Measurements from ENCODE around the gene SOD3. TPM values are rescaled to one million over a fixed set of nuclear protein-coding genes. Genes with fewer than 3 reads are reported as not detected.

SOD3 gene
- total RNA-seq, 4 donors from 2014 or later: 48.3 to 73.6 (median 62.7) TPM

DNA sequence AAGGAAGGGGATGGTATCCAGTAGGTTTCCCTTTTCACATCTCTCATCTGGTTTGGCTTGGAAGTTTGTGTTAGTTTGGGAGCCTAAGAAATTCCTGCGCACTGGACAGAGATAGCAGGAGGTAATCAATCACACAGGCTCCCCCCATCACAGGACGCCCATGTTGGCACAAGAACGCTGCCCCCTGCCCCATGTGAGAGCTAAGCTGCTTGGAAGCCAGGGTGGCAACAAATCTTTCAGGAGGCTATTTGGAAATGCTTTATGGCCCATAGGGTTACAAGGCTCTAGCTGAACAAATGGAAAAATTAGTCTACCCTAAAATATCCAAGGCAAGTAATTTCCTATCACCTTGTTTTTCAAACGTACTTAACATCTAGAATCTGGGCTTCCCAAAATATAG, 54.0 kb downstream of the SOD3 start:
- no peak for DNase-seq (ENCODE audit: low spot score in 2 of 2)
- H3K4me3 ChIP-seq (ENCODE audit: low read depth, poor library complexity, severe bottlenecking): no peak overlapping the region
- 80 to 86% methylated on average over 4 of the region's 4 CpGs for WGBS, 2 donors
- intact Hi-C loops (cut with DNase I; ENCODE audit: low total_unique reads): no loop called here
- TF ChIP-seq, protein P1, sequence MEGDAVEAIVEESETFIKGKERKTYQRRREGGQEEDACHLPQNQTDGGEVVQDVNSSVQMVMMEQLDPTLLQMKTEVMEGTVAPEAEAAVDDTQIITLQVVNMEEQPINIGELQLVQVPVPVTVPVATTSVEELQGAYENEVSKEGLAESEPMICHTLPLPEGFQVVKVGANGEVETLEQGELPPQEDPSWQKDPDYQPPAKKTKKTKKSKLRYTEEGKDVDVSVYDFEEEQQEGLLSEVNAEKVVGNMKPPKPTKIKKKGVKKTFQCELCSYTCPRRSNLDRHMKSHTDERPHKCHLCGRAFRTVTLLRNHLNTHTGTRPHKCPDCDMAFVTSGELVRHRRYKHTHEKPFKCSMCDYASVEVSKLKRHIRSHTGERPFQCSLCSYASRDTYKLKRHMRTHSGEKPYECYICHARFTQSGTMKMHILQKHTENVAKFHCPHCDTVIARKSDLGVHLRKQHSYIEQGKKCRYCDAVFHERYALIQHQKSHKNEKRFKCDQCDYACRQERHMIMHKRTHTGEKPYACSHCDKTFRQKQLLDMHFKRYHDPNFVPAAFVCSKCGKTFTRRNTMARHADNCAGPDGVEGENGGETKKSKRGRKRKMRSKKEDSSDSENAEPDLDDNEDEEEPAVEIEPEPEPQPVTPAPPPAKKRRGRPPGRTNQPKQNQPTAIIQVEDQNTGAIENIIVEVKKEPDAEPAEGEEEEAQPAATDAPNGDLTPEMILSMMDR (IDR thresholded peaks at IDR 0.05): no peak
- TF ChIP-seq POLR2A (IDR thresholded peaks at IDR 0.05): no peak

DNA sequence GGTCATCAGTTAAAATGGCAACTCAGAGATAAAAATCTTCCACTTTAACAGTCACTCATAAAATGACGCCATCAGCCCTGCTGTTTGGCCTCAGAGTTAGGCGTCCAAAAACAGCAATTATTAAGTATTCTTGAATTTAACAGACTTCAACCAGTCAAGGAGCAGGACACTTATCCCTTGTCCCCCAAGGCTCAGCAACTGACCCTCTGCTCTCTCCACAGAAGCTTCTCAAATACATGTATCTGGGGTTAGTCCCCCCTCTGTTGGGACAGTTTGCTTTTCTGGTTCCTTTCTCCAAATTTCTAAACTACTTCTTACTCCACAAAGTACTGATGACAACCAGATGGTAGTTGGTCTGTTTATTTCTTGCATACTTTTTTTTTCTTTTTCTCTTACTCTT, 54.4 kb downstream of the SOD3 start:
- intact Hi-C loops (cut with DNase I; ENCODE audit: low total_unique reads): no loop called here
- no peak overlapping the region for H3K4me3 ChIP-seq (ENCODE audit: low read depth, poor library complexity, severe bottlenecking)
- TF ChIP-seq, protein P1 (IDR thresholded peaks at IDR 0.05): no peak
- TF ChIP-seq POLR2A (IDR thresholded peaks at IDR 0.05): no peak
- DNase-seq (ENCODE audit: low spot score in 2 of 2): no peak
- WGBS, 2 donors: 60 to 63% methylated on average over 2 of the region's 2 CpGs

Other genes with a start within 250 kb of the SOD3 start
- gene DHX15, start 211.0 kb upstream of the SOD3 start, total RNA-seq: 100 to 1,000 TPM; 106 to 125 (median 119) TPM
- gene CCDC149, start 117.5 kb downstream of the SOD3 start, total RNA-seq: 10 to 100 TPM in 2 of 4 donors, 1 to 10 TPM in 2; 6.2 to 12.5 (median 11.2) TPM
- under 1 TPM; 0.04 to 0.52 (median 0.22) TPM for gene LGI2, start 235.4 kb downstream of the SOD3 start, total RNA-seq

Data from lower leg skin (tissue), 4 donors.